HG02763 (cell line): ENCODE results near the gene LINGO4.

Experiments
- ATAC-seq: cut with Tn5 transposase; IDR thresholded peaks from one replicate; pipeline ENCODE4 v1.9.1; 2021; ENCODE audit warnings: mild to moderate bottlenecking, moderate library complexity; ENCODE audit not compliant: unreplicated experiment

LINGO4 gene

DNA sequence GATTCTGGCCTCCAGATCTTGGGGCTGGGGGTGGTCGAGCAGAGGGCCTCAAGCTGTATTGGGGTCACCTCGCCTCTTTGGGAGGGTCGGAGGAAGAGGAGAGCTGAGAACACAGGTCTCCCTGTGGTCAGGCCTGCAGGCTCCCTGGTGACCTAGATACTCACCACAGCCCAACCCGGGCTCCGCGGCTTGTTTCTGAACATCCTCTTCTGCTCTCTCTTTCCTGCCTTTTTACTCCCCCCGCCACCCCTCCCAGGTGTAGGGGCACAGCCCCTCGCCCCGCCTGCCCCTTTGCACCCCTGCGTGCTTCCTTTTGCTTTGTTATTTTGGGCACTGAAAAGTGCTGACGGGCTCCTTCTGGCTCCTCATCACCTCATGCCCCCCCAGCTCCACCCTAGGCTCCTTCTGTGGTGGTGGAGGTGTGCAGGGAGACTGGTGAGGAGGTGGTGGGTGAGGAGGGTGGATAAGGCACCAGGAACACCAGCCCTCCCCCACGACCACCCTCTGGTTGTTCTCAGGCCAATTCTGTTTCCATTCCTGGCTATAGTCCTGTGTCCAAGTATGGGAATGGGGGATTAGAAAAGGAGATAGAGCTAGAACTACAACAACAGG lies 10.6 kb upstream of the LINGO4 start:
- ATAC-seq = no peak

- no peak for ATAC-seq
Measured at GRCh38 chr1:151814971-151815545, 9.8 kb upstream of the LINGO4 start.

- no peak for ATAC-seq
Measured at GRCh38 chr1:151814426-151814825, 9.2 kb upstream of the LINGO4 start.

- no peak for ATAC-seq
Measured at GRCh38 chr1:151813271-151813977, 8.2 kb upstream of the LINGO4 start.

DNA sequence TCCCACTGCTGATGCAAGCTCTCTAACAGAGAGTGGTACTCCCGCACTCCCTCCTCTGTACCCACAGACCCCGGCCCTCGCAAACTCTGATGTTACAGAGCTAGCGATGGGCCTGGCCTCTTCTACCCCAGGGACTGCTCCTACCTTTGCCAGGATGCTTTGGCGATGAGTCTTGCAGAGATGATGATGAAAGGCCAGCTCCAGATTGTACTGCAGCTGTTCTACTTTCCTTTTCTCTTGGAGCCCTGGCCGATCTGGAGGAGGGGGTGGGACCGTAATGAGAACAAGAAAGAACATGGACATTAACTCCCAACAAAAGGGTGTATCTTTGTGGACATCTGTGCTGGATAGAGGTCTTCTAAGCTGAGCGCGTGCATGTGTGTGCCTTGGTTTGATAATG lies 6.0 kb upstream of the LINGO4 start:
- no peak for ATAC-seq

- ATAC-seq = no peak
Measured at GRCh38 chr1:151809985-151810556, 4.9 kb upstream of the LINGO4 start.

DNA sequence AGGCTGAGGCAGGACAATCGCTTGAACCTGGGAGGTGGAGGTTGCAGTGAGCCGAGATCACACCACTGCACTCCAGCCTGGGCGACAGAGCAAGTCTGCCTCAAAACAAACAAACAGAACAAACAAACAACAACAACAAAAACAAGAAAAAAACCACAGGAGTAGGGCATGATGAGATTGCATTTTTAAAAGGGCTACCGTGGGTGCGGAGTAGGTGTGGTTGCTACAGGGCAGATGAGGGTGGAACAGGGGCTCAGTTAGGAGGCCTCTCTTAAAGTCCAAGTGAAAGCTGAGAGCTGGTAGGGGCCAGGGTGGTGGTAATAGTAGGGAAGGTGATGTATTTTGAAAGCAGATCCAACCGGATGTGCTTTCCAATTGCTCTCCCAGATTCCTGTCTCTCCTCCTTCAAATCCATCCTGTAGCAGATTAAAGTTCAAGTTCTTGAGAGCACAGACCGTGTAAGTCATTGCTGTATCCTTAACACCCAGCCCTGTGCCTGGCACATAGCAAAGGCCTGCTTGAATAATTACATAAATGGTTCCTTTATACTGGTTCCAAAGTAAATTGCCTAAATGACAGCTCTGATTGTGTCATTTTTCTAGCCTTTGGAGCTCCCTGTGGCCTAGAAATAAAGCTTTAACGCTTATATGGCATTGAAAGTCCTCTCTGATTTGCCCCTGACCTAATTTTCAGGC lies 4.2 kb upstream of the LINGO4 start:
- no peak for ATAC-seq

- ATAC-seq = no peak
Measured at GRCh38 chr1:151807766-151808165, 2.5 kb upstream of the LINGO4 start.

- no peak for ATAC-seq
Measured at GRCh38 chr1:151807131-151807530, 1.9 kb upstream of the LINGO4 start.

DNA sequence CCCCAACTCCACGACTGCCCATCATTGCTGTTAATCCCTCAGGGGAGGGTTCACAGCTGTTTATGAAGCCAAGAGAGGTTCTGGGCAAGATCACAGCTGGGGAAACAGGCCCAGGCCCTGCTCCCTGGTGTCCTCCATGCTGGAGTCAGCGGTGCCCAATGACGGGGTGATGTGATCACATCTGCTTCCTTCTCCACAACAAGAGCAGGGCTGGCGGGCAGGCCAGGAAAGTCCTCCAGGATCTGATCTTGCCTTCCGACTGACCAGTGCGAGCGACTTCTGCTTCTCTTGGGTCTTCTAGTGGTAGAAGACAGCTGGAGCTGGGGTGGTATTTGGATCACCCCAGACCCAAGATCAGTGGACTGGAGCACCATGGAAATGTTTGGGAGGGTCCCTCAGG lies 951 bp upstream of the LINGO4 start:
- no peak for ATAC-seq

DNA sequence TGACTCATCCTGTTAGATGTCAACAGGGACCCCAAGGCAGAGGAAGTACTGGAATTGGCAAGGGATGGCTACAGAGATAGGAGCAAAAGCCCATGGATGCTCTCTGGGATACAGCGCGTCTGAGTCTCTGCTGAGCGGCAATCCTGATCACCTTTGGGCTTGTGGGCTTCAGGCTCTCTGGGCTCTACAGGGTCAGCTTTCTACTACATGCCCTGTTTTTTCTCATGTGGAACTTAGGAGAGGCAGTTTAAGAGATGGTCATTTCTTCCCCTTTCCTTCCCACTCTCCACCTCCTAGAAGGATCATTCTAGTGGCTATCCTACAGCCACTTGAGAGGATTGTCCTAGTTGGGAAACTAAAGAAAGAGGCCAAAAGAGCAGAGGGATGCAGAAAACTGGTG lies 1.3 kb downstream of the LINGO4 start:
- no peak for ATAC-seq

GRCh38 chr1:151803164-151803563 lies 2.1 kb downstream of the LINGO4 start:
- ATAC-seq = no peak

DNA sequence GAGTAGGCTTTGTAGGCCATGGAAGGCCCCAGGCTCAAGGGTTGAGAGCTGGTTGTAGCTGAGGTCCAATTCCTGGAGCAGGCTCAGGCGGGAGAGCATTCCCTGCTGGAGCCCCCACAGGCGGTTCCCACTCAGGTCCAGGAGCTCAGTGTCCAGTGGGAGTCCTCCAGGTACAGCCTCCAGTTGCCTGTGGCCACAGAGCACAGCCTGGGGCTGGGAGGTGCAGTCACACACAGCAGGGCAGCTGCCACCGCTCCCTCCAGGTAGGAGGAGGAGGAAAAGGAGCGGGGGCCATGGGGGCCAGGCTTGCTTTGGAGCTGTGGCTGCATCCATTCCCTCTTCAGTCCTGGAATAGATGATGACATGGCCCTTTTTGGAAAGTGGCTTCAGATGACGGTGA lies 2.8 kb downstream of the LINGO4 start:
- no peak for ATAC-seq

GRCh38 chr1:151801846-151802245 lies 3.4 kb downstream of the LINGO4 start:
- ATAC-seq = no peak

DNA sequence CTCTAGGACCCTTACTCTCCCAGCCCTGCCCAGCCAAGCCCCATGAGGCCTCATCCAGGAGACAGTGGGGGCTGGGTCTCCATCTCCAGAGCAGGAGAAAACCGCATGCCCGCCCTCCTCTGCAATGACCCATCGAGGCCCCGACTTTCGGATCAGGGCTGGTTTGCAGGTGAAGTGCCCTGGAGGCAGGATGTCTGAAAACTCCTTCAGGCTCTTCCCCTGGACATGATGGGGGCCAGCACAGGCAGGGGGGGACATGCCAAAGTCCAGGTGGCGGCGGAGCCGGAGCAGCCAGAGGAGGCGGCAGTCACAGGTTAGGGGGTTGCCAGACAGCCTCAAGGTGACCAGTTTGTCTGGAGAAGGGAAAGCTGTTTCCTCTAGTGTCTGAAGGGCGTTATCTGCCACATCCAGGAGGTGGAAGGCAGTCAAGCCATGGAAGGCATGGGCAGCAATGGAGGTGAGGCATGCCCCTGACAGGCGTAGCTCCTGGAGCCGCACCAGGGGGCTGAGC lies 3.9 kb downstream of the LINGO4 start:
- no peak for ATAC-seq

DNA sequence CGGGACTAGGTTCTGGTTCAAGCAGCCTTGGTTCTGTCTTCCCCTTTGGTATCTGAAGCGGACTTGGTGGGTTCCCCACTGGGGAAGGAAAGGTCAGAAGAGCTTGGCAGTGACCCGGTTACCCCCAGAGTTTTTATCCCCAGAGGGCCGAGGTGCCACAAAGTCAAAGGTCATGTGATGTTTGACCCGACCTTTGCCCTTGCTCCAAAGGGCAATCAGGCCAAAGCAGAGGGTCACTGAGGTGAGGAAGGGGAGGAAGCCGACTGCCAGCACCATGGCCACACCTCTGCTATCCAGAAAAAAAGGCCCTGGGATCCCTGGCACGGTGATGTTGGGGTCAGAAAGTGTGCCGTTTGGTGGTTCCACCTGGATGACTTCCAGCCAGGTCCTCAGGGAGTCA lies 4.4 kb downstream of the LINGO4 start:
- ATAC-seq = no peak

GRCh38 chr1:151799179-151800022 lies 5.8 kb downstream of the LINGO4 start:
- ATAC-seq = no peak

DNA sequence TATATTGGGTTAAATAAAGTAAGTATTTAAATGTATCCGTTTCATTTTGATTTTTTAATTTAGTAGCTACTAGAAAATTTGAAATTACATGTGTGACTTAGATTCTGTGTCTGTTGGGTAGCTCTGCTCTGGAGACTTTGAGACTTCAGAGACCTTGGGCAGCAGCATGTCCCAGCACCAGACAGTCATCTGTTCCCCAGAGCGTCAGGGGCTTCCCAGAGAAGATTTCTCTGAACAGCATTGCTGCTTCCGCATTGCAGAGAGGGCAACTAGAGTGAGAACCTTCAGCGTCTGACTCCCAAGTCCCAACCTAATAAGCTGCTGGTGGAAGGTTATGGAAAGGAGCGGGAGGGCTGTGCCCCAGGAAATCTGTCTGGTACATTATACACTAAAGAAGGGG lies 6.6 kb downstream of the LINGO4 start:
- no peak for ATAC-seq

DNA sequence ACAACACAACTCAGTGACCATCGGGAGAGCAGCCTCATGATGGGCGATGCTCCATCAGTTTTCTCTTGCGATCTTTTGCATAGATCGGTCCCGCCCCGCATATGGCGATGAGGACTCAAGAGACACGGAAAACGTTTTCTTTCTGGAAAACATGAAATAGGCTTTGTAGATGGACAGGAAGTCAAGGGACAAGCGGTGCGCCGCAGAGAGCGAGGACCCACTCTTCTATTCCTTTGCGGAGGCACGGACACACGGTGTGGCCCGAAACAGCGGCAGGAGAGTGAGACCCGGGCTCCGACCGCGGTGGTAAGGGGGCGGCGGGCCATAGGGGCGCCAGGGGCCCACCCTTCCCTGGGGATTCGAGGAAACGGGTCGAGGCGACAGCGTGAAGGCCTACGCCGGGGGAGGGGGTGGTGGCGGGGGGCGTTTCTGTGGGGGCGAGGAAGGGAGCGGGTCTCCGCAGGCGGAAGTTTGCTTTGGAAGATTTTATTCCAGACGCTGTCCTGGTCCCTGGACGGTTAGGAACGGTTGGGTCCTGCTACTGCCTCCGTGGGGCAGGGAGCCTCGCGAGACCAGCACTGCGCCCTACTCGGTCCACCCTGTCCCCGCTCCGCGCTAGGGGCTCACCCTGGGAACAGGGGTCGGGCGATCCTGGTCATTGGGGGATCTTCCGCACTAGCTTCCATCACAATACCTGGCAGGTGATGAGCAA lies 14.1 kb downstream of the LINGO4 start:
- ATAC-seq = peak; percentile 7
